NCI-H82 treated with DMSO at 0.1 percent for 48 hours (cell line): ENCODE results near the gene MICAL1.

Source experiments
- DNase-seq: peaks from one replicate; lab custom pipeline; 2025; ENCODE audit not compliant: unreplicated experiment; lab: John Stamatoyannopoulos, UW

The MICAL1 gene

GRCh38 chr6:109456111-109456583 lies 575 bp upstream of the MICAL1 start:
- DNase-seq, result no peak

DNA sequence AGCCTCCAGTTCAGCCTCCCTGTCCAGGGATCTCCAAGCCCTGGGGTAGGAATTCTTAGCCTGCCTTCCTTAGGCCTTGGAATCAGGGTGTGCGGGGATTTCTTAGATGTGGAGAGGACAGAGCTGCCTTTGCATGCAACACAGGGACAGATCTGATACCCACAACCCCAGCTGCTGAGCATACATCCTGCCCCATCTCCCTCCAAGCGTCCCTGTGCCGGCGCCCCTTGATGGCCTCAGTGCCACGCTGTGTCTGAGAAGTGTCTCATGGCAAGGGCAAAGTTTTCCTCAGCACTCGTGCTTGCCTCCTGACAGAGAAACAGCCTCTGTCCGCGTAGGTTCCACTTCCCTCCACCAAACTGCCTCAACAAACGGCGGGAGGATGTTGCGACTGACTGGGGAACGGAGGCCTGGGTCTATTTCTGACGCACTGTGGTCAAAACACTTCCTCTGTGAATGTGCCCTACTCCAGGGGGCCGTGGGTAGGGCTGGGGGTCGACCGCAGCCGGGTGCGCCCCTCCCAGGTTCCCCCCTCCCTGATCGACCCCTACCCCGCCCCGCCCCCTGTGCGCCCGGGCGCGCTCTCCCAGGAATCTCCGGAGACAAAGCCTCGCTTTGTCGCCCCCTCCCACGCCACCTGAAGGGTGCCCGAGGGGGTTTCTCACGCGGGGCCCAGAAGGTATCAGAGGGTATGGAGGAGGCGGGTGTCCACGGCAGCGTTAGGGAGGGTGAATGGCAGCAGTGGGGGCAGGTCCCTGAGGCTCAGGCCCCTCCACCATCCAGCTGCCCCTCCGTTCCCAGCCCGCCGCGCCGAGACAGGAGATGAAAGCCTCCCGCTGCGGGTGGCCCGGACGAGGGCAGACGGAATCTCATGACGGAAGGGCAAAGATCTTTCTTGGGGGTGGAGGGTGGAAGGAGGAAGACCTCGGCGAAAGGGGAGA lies 806 bp downstream of the MICAL1 start:
- DNase-seq, result no peak

DNA sequence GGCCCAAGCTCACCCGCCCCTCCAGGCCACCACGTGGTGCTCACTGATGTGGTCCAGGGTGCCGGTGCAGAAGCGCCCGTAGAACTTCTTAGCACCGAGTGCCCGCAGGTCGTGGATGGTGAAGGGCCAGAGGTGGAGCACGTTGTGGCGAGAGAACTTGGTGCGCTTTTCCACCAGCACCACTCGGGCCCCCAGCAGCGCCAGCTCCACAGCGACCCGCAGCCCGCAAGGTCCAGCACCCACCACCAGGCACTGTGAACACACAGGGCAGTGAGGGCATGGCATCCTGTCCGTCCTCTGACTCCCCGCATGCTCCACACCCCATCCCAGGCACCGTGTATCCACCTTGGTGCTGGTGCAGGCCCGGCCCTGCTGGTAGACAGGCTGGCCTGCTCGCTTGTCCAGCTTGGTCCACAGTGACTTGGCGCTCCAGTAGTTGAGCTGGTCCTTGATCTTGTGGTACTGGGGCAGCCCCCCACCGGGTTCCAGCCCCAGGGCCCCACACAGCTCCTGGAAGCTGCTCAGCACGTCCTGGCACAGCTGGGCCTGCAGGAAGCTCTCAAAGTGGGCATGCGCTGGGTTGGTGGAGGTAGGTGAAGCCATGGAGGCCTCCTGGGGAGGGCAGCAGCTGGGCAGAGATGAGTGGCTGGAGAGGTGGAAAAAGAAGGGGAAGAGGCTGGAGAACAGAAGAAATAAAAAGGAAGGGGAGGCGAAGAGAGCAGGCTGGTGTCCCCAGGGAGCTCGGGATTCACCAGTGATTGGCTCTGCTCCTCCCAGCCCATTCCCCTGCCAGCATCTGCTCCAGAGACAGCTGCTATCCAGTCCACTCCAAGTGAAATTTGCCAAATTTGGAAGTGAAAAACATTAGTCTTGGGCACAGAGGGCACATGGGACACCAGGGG lies 1.7 kb downstream of the MICAL1 start:
- no peak for DNase-seq

DNA sequence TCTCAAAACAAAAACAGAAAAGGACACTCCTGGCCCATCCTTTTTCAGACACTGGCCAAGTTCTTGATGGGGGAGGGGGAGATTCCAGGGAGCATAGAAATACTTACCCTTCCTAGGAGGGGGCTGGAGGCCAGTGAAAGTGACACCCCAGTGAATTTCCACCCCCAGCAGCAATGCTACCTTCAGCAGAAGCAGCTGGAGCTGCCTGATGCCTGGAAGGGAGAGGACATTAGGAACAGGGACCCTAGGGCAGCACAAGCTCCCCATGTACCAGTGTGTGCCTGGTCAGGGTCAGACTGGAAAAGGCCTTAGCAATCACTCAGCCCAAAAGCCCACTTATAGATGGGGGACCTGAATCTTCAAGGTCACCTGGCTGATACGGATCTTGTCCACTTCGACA lies 2.4 kb downstream of the MICAL1 start:
- DNase-seq, result no peak

- DNase-seq, result no peak
Observed at GRCh38 chr6:109452181-109452580, 3.4 kb downstream of the MICAL1 start.

DNA sequence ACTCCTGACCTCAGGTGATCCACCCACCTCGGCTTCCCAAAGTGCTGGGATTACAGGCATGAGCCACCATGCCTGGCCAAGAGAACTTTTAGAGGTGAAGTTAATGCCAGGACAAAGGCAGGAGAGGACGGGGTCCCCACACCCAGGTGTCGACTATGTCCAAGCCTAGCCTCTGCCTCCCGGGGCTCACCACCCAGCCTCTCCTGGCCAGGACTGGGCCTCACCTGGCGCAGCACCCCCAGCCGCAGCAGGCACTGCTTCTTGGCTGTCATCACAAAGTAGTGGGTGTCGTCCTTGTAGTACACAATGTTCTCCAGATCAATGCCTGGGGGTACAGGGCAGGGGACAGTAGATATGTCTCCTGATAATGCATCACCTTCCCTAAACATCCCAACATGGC lies 4.2 kb downstream of the MICAL1 start:
- DNase-seq, result no peak

DNA sequence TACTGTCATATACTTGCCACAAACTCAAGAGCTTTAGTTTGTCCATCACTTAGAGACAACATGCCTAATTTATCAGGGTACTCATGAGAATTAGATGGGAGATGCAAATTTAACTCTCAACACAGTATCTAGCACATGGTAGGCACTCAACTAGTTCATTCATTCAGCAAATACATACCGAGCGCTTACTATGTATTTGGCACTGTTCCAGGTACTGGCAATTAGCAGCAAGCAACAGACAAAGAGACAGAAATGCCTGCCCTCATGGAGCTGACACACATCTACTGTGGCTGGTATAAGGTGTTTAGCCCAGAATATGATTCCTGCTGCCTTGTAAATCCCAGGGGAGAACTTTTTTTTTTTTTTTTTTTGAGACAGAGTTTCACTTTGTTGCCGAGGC lies 4.8 kb downstream of the MICAL1 start:
- DNase-seq, result no peak

- no peak for DNase-seq
Observed at GRCh38 chr6:109449795-109450673, 5.5 kb downstream of the MICAL1 start.

- DNase-seq, result no peak
Observed at GRCh38 chr6:109449064-109449794, 6.3 kb downstream of the MICAL1 start.

DNA sequence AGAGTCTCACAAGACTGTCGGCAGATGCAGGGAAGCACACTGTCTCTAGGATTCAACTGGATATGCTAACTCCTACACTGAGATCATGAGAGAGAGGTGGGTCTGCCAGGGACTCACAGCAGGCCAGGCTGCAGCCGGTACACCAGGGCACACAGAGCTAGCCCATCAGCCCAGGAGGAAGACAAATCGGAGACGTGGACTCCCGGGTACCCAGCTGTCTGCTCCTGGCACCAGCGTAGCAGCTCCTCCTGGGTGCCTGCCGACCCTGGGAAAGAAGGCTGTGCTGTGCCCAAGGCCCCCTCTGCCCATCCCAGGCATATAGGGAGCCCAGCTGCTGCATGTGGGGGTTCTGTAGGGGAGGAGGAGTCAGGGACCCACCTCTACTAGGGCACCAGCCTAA lies 7.0 kb downstream of the MICAL1 start:
- no peak for DNase-seq

- DNase-seq, result peak; percentile 6
Observed at GRCh38 chr6:109447878-109448555, 7.6 kb downstream of the MICAL1 start.

- no peak for DNase-seq
Observed at GRCh38 chr6:109447087-109447486, 8.5 kb downstream of the MICAL1 start.

GRCh38 chr6:109446541-109446940 lies 9.0 kb downstream of the MICAL1 start:
- DNase-seq, result no peak

DNA sequence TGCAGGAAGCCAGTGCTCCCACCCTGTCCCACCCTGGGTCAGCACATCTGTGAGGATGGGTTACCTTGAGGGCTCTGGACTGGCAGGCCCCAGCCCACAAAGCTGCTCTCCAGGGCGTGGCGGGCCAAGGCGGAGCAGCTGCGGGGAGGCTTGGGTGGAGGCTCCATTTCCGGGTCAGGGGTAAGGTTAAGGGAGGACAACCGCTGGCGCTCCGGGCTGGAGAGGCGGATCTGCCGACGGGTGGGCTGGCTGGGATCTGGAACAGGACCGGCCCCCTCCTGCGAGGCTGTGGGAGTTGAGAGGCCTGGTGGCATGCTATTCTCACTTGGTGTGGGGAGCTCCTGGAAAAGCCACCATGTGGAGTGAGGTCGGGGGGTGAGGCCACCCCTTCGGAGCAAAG lies 9.5 kb downstream of the MICAL1 start:
- no peak for DNase-seq

DNA sequence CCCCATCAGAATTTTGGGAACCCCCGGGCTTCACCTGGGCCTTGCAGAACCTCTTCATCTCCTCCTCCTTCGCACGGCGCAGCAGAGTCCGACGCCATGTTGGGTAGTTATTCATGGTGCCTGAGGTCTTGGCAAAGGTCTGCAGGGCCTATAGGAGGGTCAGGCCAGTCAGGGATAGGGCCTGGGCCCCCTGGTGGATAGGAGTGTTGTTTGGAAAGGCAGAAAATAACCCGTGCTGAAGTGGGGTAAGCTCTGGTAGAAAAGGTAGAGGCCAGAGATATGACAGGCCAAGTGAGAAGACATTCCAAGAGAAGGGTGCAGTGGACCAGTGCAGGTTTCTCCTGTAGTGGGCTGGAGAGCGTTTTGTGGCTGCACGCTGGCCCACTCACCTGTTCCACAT lies 10.2 kb downstream of the MICAL1 start:
- no peak for DNase-seq

- DNase-seq, result no peak
Observed at GRCh38 chr6:109443425-109443950, 12.1 kb downstream of the MICAL1 start.

- no peak for DNase-seq
Observed at GRCh38 chr6:109442393-109442924, 13.1 kb downstream of the MICAL1 start.

- DNase-seq, result no peak
Observed at GRCh38 chr6:109441069-109441816, 14.3 kb downstream of the MICAL1 start.
